ENCODE data around the gene ATG2A. TPM values are rescaled to one million over a fixed set of nuclear protein-coding genes. Genes with fewer than 3 reads are reported as not detected.

Gene ATG2A
- total and polyA plus RNA-seq, 8 donors = 12.2 to 77.6 (median 26.6) TPM

GRCh38 chr11:64959498-64959897, 42.5 kb upstream of the ATG2A start:
- intact Hi-C loops (cut with DNase I; ENCODE audit: low total_unique reads) = no loop called here
- Histone ChIP-seq H3K4me1 (no peaks in the 10 kb centered on the region), H3K36me3 (no peaks in the 10 kb centered on the region), H3K9me3 (no peaks in the 10 kb centered on the region), H3K27me3 (no peaks in the 10 kb centered on the region), H3K4me3 (no peak overlapping the region), H3K27ac (no peak overlapping the region)
- WGBS, 5 donors = 50 to 71% (median 67%) methylated on average over 3 of the region's 3 CpGs
- TF ChIP-seq POLR2A (IDR thresholded peaks at IDR 0.05) (no peak), POLR2AphosphoS5 (IDR thresholded peaks at IDR 0.05) (no peak), CTCF (IDR thresholded peaks at IDR 0.05) (no peak), EP300 (IDR thresholded peaks at IDR 0.05) (no peak)
- no peak for DNase-seq

GRCh38 chr11:64954201-64954600, 37.2 kb upstream of the ATG2A start:
- DNase-seq = no peak
- TF ChIP-seq CTCF (IDR thresholded peaks at IDR 0.05) (no peak), POLR2A (IDR thresholded peaks at IDR 0.05) (no peak), EP300 (IDR thresholded peaks at IDR 0.05) (no peak), POLR2AphosphoS5 (IDR thresholded peaks at IDR 0.05) (no peak)
- Histone ChIP-seq H3K36me3 (no peaks in the 10 kb centered on the region), H3K27ac (no peak overlapping the region), H3K4me3 (no peak overlapping the region), H3K27me3 (peaks cover 0 to 6% (median 0%) of the 10 kb centered on the region in 3 donors), H3K4me1 (no peaks in the 10 kb centered on the region), H3K9me3 (no peaks in the 10 kb centered on the region)
- intact Hi-C loops (cut with DNase I; ENCODE audit: low total_unique reads) = no loop called here
- 44 to 55% (median 50%) methylated on average over 5 of the region's 5 CpGs for WGBS, 5 donors

DNA sequence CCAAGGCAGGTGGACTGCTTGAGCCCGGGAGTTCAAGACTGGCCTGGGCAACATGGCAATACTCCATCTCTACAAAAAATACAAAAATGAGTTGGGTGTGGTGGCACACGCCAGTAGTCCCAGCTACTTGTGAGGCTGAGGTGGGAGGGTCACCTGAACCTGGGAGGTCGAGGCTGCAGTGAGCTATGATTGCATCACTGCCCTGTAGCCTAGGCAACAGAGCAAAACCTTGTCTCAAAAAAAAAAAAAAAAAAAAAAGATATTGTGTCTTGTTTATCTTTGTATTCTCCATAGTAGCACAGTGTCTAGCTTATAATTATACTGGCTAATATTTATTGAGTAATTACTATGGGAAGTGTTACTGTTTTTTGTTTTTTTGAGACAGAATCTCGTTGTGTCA, 34.5 kb upstream of the ATG2A start:
- peaks cover 0 to 6% (median 0%) of the 10 kb centered on the region in 3 donors for H3K27me3 ChIP-seq
- WGBS, 5 donors = 61 to 70% (median 62%) methylated on average over 4 of the region's 4 CpGs
- no peak for DNase-seq
- no peaks in the 10 kb centered on the region for H3K36me3 ChIP-seq
- no peak for TF ChIP-seq EP300 (IDR thresholded peaks at IDR 0.05)
- no peak for TF ChIP-seq CTCF (IDR thresholded peaks at IDR 0.05)
- TF ChIP-seq POLR2A (IDR thresholded peaks at IDR 0.05) = no peak
- no peak for TF ChIP-seq POLR2AphosphoS5 (IDR thresholded peaks at IDR 0.05)
- H3K4me1 ChIP-seq = no peaks in the 10 kb centered on the region
- H3K4me3 ChIP-seq = no peak overlapping the region
- intact Hi-C loops (cut with DNase I; ENCODE audit: low total_unique reads) = no loop called here
- no peak overlapping the region for H3K27ac ChIP-seq
- no peaks in the 10 kb centered on the region for H3K9me3 ChIP-seq

DNA sequence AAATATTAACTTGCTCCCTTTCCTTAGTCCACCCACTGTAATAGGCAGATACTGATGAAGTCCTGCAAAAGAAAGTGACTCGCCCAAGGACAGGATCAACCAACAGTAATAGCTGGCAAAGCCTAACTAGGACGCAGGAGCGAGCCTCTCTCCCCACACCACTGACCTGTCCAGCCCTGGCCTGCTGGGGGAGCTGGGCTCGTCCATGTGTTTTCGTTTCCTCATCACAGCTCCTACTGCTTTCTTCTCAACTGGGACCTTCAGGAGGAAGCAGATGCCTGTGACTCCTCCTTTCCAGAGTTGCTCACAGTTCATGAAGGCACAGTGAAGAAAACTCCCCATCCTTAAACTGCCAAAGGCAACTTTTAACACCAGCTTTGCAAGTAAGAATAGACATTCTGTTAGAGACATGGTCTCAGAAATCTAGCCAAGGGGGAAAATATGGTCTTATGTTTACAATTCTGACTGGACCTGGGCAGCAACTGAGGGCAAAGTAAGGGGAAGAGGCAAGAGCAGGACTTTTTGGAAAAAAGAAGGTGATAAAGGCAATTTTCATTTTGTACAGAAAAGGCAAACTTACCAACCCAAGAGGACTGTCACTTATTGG, 30.3 kb upstream of the ATG2A start:
- DNase-seq = no peak
- 43 to 54% (median 48%) methylated on average over 5 of the region's 5 CpGs for WGBS, 5 donors
- no peaks in the 10 kb centered on the region for H3K9me3 ChIP-seq
- no peaks in the 10 kb centered on the region for H3K36me3 ChIP-seq
- no peaks in the 10 kb centered on the region for H3K27me3 ChIP-seq
- no peak overlapping the region for H3K27ac ChIP-seq
- intact Hi-C loops (cut with DNase I; ENCODE audit: low total_unique reads) = no loop called here
- H3K4me1 ChIP-seq = no peaks in the 10 kb centered on the region
- TF ChIP-seq POLR2AphosphoS5 (IDR thresholded peaks at IDR 0.05) = no peak
- no peak for TF ChIP-seq CTCF (IDR thresholded peaks at IDR 0.05)
- TF ChIP-seq EP300 (IDR thresholded peaks at IDR 0.05) = no peak
- TF ChIP-seq POLR2A (IDR thresholded peaks at IDR 0.05) = no peak
- no peak overlapping the region for H3K4me3 ChIP-seq

Measured in stomach (tissue), 9 donors.